ENCODE measurements around the gene PLPP6. TPM values are rescaled to one million over a fixed set of nuclear protein-coding genes. Genes with fewer than 3 reads are reported as not detected.

PLPP6 gene
- total and polyA plus RNA-seq, 2 of the 13 experiments (the other 11 are each of a cell fraction or from before 2014, with no cell fraction given): 12.1 to 15.5 TPM

DNA sequence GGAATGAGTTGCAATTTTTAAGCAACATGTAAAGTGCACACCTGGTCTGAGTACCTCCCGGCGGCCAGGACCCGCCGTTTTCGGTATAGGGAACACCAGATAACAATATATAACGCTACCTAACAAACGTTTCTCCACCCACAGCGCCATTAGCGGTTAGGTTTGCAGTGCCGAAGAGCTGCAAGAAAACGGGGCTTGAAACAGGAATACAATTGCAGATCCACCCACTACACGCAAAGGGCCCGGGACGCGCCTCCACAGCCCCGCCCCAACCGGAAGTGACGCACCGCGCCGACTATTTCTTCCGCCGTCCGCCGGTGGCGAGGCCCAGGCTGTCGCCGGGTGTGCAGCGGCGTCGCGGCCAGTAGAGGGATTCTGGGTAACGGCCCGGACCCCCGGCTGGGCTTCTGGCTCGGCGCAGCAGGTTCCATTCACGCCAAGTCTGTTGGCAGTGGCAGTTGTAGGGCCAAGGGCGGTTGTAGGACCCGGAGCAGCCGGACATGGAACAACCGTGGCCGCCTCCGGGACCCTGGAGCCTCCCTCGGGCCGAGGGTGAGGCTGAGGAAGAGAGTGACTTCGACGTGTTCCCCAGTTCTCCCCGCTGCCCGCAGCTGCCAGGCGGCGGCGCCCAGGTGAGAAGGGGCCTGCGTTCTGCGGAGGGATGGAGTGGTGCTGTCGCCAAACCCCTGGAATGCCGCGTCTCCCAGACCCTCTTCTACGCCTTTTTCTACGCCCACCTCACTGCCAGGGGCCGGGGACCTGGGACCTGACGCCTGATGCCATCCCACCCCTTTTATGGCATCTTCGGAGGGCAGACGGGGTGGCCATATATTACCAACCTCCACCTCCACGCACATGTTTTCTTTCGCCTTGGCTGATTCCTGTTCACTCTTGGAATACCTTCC lies 17.4 kb downstream of the PLPP6 start, which contains the start of gene CDC37L1 (continued):
- TF ChIP-seq FUBP1 (CRISPR knock-in tag; IDR thresholded peaks at IDR 0.05; ENCODE audit: borderline replicate concordance): no peak
- peak; percentile 88; the same call in 1 of the 2 replicates for TF ChIP-seq ZBTB4 (CRISPR knock-in tag; IDR thresholded peaks at IDR 0.05; ENCODE audit: borderline replicate concordance)
- TF ChIP-seq GABPB1 (CRISPR knock-in tag; IDR thresholded peaks at IDR 0.05): peak; percentile 99
- TF ChIP-seq E2F2 (CRISPR knock-in tag; IDR thresholded peaks at IDR 0.05; ENCODE audit: borderline replicate concordance): 0 out of 2 replicates have a peak, but pooled peaks have one; percentile 19
- TF ChIP-seq, protein P1, sequence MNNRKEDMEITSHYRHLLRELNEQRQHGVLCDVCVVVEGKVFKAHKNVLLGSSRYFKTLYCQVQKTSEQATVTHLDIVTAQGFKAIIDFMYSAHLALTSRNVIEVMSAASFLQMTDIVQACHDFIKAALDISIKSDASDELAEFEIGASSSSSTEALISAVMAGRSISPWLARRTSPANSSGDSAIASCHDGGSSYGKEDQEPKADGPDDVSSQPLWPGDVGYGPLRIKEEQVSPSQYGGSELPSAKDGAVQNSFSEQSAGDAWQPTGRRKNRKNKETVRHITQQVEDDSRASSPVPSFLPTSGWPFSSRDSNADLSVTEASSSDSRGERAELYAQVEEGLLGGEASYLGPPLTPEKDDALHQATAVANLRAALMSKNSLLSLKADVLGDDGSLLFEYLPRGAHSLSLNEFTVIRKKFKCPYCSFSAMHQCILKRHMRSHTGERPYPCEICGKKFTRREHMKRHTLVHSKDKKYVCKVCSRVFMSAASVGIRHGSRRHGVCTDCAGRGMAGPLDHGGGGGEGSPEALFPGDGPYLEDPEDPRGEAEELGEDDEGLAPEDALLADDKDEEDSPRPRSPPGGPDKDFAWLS (CRISPR knock-in tag; IDR thresholded peaks at IDR 0.05; ENCODE audit: borderline replicate concordance): no peak
- peak; percentile 61; the same call in 1 of the 2 replicates for TF ChIP-seq TARDBP (CRISPR knock-in tag; IDR thresholded peaks at IDR 0.05)
- TF ChIP-seq, protein P2, sequence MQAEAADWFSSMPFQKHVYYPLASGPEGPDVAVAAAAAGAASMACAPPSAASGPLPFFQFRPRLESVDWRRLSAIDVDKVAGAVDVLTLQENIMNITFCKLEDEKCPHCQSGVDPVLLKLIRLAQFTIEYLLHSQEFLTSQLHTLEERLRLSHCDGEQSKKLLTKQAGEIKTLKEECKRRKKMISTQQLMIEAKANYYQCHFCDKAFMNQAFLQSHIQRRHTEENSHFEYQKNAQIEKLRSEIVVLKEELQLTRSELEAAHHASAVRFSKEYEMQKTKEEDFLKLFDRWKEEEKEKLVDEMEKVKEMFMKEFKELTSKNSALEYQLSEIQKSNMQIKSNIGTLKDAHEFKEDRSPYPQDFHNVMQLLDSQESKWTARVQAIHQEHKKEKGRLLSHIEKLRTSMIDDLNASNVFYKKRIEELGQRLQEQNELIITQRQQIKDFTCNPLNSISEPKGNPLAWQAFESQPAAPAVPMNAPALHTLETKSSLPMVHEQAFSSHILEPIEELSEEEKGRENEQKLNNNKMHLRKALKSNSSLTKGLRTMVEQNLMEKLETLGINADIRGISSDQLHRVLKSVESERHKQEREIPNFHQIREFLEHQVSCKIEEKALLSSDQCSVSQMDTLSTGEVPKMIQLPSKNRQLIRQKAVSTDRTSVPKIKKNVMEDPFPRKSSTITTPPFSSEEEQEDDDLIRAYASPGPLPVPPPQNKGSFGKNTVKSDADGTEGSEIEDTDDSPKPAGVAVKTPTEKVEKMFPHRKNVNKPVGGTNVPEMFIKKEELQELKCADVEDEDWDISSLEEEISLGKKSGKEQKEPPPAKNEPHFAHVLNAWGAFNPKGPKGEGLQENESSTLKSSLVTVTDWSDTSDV (CRISPR knock-in tag; IDR thresholded peaks at IDR 0.05): peak; percentile 27; the same call in 1 of the 2 replicates
- TF ChIP-seq CENPBD1 (CRISPR knock-in tag; IDR thresholded peaks at IDR 0.05; ENCODE audit: borderline replicate concordance, low read depth): no peak; the same call in 1 of the 2 replicates
- peak; percentile 67; the same call in 1 of the 2 replicates for TF ChIP-seq ZBTB38 (CRISPR knock-in tag; IDR thresholded peaks at IDR 0.05)
- no peak for TF ChIP-seq ZNF460 (CRISPR knock-in tag; IDR thresholded peaks at IDR 0.05; ENCODE audit: borderline replicate concordance)
- peak; percentile 67; the same call in 1 of the 2 replicates for TF ChIP-seq ZNF468 (CRISPR knock-in tag; IDR thresholded peaks at IDR 0.05)
- no peak for TF ChIP-seq NCOA5 (CRISPR knock-in tag; IDR thresholded peaks at IDR 0.05)
- TF ChIP-seq ZNF253 (CRISPR knock-in tag; IDR thresholded peaks at IDR 0.05; ENCODE audit: borderline replicate concordance): peak; percentile 50; the same call in 1 of the 2 replicates
- no peak for TF ChIP-seq JARID2 (CRISPR knock-in tag; IDR thresholded peaks at IDR 0.05; ENCODE audit: insufficient replicate concordance)

All from HepG2 (cell line).